T-helper 2 cell treated with Interferon-gamma antibody and Interleukin-4, amounts not matched to agents 100 ng/mL and 5 ng/mL, for 36 hours (primary cell): ENCODE results near the gene SIRT2. TPM values are rescaled to one million over a fixed set of nuclear protein-coding genes. Genes with fewer than 3 reads are reported as not detected.

ENCODE experiments used
- intact Hi-C: fragments of 100-400 bp; cut with micrococcal nuclease; formaldehyde crosslinking; loops from one replicate; pipeline ENCODE4 v1.15.1; 2023
- total RNA-seq: library from RNA; stranded (reverse); gene quantifications from 2 replicates; pipeline ENCODE4 v1.2.3, GENCODE V29; 2022

Gene SIRT2
- total RNA-seq, 1 donor from 2014 or later: 42.2 TPM

DNA sequence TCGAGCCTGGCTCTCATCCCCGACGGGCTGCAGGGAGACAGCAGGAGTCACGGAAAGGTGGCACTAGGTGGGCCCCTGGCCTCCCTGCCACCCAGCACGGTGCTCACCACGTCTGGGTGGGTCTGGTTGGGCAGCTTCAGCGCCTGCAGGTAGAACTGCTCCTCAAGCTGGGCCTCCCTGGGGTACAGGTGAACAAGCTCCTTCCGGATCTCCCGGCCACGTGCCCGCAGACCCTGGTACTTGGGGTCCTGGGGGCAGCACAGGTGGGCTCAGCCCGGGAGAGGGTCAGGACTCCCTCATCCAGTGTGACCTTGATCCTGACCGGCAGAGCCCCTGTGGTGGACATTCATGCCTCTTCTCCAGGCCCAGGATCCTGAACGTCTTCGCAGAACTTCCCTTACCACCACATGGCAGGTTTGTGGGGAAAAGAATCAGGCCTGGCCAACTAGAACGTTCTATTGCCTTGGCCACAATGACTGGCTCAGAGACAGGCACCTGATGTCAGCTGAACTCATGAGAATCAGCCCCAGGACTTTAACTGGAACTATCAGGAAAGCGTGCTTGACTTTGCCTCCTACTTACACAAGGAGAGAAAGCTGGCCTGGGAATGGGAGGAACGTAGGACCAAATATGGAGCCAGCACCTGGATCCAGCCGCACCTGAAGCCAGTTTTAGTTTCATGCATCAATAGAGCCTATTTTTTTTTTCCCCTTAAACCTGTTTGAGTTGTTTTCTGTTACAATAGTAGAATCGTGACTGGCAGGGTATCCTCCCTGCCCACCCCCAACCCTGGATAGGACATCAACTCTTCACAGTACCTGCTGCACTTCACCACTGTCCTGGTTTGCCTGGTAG lies 22.2 kb upstream of the SIRT2 start:
- intact Hi-C loops: no loop called here

DNA sequence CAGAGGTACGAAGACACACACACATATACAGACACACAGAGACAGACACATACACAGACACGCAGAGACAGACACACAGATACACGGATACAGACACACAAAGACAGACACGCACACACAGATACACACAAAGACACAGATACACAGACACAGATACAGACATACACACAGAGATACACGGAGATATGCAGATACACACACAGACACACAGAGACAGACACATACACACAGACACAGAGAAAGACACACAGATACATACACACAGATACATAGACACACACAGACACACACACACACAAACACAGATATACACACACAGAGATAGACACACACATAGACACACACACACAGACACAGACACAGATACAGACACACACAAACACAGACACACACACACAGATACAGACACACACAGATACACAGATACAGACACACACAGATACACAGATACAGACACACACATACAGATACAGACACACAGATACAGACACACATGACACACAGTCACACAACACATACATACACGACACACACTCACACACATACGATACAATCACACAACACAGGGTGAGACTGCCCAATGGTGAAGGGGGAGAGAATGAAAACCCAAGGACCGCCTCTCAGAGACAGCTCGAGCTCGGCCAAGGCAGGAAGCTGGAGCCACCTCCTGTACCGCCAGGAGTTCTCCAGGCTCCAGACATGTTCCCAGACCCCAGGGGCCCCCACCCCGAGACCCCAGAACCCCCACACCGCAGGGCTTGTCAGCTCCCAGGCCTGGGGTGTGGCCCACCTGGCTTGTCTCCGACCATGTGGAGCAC lies 21.4 kb upstream of the SIRT2 start:
- intact Hi-C loops: no loop called here

DNA sequence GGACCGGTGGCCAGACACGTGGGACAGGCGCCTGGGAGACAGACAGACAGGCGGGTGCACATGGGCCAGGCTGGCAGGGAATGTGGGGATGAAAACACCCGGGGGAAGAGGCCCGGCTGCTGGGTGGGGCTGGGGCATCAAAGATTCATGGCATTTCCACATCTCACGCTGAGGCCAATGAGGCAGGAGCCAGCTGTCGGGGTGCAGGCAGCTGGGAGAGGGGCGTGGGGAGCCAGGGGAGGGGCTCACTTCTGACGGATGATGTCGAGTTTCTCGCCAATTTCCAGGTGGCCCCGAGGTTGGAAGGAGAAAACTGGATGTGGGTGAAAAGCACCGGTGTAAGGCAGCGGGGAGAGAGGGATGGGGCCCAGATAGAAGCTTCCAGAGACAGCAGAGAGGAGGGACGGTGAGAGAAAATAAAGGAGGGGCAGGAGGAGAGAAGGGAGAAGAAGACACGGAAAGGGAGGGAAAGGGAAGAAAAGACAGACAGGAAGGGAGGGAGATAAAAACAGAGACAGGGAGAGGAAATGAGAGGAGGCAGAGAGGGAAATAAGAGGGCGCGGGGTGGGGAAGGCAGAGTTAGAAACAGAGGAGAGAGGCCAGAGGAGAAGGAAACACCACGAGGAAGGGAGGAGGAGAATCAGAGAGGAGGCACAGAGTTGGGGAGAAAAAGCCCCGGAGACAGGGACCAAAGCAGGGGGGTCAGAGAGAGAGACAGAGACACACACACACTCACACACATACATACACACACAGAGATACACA lies 20.6 kb upstream of the SIRT2 start:
- intact Hi-C loops: no loop called here

DNA sequence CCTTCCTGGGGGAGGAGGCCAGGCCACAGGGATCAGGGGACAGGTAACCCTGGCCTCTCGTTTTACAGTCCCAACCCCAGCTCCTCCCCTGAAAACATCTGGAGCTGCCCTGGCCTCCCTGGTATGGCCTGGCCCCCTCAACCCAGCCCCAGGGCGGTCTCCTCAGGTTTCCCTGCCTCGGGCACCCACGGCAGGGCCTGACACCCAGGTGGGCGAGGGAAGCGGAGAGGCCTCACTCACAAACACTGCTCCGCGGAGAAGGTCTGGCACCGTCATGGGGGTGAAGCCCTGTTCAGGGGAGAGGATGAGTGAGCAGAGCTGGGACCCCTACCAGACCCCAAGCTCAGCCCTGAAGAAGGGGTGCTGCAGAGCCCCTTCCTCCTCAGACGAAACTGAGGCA lies 19.1 kb upstream of the SIRT2 start:
- intact Hi-C loops: no loop called here

DNA sequence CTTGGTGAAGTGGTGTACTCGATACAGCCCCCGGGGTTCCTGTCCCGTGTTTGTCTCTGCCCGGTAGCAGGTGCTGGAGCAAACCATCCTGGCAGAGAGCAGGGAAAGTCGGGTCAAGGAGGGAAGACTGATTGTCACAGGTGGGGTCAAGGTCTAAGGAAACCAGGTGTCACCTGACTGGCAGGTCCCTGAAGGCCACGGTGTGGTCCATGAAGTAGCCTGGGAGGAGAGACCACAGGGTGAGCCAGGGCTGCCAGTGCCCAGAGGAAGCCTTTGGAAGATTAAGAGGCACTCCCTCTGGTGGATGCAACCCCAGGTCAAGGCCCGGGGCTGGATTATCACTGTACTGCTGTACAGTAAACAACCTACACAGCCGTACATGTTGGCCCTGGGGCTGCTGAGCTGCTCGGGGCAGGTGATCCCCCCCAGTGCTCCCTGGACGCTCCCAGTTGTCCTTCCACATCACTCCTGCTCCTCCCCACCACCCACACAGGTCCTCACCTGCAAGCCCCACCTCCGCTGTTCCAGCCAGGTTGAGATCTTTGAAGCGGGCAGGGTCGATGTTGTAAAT lies 18.6 kb upstream of the SIRT2 start:
- intact Hi-C loops: no loop called here

DNA sequence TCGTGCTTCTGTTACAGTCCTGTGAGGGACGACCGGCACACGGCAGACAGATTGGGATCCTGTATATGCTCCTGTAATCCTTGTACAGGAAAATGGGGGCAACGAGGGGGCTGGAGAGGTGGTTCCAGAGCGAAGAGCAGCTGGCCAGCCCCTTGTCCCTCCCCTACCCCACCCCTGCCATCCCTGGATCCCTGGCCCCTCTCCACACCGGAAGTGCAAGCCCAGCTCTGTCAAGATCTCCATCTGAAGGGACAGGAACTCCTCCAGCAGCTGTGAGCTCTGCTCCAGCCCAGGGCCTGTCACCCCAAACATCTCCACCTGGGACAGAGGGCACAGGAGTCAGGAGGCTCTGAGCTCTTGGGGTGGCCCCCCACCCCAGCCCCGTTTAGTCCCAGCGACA lies 18.1 kb upstream of the SIRT2 start:
- intact Hi-C loops: no loop called here

DNA sequence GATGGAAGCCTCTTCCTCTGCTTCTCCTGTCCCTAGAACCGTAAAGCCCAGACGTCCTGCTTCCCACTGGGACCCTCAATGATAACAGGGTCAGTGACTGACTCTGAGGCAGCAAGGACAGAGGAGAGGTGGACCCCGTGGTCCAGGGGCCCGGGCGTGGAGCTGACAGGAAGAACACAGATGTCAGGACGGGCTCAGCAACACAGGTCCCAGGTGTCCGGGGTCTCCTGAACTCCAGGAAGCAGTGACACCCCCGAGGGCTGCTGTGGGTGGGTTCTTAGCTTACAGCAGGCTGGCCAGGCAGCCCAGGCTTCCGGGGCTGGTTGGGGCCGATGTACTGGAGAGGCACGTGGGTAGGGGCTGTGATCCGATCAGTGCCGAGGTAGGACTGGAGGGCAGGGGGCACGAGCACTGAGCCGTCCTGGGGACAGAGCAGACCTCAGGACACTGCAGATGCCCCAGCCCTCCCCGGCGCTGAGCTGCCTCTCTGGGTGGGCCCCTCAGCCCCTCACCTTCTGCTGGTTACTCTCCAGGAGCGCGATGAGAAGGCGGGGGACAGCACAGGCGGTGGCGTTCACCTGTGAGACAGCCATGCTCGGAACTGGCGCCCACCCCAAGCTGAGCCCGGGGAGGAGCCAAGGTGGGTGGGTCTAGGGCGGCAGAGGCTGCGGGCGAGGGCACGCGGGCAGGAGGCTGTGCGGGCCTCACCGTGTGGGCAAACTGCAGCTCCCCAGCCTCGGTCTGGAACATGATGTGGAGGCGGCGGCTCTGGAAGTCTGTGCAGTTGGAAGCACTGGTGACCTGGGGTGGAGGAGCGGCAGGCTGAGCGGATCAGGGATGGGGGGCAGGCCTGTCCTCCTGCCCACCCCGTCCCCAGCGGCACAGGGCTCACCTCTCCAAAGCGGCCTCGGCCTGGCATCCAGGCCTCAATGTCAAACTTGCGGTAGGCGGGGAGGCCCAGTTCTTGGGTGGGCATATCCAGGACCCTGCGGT lies 16.2 kb upstream of the SIRT2 start:
- intact Hi-C loops: no loop called here

DNA sequence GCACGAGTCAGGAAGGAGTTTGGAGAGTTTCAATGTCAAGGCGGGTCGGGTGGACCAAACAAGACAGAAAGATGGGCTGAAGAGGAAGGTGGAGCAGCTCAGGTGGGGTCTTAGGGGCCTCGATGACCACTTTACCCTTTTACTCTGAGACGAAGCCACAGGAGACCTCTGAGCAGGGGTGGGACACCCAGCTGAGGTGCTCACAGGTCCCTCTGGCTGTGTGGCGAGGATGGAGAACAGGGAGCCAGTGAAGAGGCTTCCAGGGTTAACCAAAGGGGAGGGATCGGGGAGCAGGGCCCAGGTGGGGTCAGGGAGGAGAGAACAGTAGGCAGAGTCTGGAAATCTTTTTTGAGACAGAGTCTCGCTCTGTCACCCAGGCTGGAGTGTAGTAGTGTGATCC lies 14.5 kb upstream of the SIRT2 start:
- intact Hi-C loops: no loop called here

DNA sequence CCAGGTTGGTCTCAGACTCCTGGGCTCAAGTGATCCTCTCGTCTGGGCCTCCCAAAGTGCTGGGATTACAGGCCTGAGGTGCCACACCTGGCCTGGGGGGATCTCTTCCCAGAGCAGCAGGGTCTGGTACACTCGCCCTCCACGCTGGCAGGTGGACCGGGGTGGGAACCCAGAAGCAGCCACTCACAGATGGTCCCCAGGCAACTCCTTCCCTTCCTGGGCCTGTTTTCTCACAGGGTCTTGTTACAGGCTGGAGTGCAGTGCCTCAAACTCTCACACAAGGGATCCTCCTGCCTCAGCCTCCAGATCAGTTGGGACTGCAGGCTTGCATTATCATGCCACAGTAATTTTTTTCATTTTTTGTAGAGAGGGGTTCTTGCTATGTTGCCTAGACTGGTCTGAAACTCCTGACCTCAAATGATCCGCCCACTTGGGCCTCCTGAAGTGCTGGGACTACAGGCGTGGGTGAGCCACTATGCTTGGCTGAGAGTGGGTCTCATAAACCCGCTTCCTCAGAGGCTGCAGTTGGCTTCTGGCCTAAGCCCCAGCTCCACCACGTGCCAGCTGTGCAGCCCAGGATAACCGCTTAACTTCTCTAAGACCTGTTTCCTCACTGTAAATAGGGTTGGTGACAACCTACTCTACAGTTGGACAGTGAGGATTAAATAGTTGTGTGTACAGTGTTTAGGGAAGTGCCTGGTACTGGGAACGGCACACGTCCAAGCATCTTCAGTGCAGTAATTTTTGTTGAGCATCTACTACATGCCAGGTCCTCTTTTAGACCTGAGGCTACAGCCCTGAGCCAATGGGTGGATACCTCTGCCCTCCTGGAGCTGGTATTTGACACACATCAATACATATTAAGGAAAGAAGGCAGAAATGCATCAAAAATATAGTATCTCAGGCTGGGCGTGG lies 13.4 kb upstream of the SIRT2 start:
- intact Hi-C loops: no loop called here

DNA sequence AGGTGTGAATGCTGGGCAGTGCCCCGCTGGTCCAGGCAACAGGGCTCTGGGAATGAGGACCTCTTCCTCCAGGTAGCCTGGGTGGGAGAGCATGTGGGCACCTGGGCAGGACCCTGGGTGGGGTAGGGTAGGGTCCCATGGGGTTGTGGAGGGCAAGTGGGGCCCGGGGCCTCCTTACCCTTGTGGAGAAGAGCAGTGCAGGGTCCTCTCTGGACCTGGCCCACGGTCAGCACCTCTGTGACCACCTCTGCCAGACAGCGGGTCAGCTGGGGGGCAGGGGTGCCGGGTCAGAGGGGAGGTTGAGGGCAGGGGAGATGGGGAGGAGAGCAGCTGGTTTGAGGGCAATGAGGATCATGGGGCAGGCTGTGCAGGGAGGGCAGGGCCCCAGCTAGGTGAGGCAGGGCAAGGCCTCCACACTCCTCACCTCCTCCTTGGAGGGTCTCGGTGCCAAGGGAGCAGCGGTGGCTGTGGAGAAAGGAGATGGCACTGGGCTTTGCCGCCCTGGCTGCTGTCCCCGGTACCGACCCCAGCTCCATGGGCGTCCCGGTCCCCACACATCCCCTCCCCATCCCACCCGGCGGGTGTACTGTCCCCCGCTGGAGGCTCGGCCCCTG lies 12.1 kb upstream of the SIRT2 start:
- intact Hi-C loops: no loop called here

DNA sequence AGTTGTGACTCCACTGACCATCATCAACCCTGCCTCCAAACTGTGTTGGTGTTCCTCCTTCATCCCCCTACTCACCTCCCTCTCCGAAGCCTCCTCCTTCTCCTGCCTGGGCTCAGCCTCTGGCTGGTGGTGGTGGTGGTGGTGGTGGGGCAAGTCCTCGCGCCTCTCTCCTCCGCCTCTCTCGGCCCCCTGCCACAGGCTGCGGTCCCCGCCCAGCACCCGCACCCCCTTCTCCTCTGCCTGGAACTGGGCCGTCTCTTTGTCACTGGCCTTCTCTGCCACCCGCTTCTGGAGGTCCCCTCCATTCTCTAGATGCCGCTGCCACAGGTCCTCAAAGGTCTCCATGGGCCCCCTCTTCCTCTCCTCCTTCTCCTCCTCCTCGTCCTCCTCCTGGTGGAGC lies 11.1 kb upstream of the SIRT2 start:
- intact Hi-C loops: no loop called here

DNA sequence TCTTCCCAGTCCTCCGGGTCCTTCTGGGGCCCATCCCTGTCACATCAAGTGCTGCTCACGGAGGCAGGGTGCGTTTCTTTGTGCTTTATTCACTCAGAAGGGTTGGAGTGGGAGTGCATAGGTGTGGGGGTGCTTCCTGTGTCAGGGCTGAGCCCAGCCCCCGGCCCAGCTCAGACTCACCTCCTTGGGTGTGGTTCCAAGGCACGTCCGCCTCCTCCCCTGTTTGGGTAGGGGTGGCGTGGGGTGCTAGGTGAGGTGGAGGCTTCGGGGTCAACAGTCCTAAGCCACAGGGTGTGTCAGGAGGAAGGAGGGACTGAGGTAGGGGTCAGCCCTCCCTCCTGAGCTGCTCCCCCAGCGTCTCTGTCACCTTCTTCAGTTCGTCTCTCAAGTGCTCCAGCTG lies 9.5 kb upstream of the SIRT2 start:
- intact Hi-C loops: no loop called here

DNA sequence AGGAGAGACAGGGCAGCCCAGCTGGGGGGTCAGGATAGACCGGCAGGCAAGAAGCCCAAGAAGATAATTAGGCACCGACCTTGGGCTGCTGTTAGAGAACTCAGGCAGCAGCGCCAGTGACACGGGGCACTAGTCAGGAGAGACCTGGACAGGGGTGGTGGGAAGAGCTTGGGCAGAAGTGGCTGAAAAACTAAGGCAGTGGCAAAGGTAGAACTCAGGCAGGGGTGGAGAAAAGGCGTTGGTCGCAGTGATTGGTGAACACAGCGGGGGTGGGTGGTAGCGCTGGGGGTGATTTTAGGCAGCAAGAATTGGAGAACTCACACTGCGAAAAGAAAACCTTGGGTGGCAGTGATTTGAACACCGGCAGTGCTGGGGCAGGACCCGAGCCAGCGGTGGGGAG lies 8.3 kb upstream of the SIRT2 start:
- intact Hi-C loops: no loop called here

DNA sequence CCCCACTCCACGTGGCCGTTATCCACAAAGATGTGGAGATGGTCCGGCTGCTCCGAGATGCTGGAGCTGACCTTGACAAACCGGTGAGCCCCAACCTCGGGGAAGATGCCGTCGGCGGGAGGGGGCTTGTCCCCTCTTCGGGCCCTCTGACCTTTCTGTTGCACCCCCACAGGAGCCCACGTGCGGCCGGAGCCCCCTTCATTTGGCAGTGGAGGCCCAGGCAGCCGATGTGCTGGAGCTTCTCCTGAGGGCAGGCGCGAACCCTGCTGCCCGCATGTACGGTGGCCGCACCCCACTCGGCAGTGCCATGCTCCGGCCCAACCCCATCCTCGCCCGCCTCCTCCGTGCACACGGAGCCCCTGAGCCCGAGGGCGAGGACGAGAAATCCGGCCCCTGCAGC lies 7.8 kb upstream of the SIRT2 start:
- intact Hi-C loops: no loop called here

DNA sequence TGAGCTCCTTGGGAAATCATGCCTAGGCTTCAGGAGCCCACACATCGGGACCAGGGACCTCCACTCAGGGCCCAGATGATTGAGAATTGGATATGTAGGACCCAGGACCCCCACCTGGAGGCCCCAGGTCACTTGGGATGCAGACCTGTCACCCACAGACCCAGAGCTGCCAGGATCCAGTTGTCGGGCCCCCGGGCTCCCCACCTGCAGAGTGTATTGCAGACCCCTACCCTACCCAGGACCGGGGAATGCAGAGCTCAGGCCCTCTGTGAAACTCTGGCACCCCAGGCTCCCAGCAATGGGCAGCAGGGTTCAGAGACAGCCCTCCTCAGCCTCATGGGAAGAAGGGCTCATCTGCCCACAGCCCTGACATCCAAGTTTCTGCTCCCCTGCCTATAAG lies 6.2 kb upstream of the SIRT2 start:
- intact Hi-C loops: no loop called here

DNA sequence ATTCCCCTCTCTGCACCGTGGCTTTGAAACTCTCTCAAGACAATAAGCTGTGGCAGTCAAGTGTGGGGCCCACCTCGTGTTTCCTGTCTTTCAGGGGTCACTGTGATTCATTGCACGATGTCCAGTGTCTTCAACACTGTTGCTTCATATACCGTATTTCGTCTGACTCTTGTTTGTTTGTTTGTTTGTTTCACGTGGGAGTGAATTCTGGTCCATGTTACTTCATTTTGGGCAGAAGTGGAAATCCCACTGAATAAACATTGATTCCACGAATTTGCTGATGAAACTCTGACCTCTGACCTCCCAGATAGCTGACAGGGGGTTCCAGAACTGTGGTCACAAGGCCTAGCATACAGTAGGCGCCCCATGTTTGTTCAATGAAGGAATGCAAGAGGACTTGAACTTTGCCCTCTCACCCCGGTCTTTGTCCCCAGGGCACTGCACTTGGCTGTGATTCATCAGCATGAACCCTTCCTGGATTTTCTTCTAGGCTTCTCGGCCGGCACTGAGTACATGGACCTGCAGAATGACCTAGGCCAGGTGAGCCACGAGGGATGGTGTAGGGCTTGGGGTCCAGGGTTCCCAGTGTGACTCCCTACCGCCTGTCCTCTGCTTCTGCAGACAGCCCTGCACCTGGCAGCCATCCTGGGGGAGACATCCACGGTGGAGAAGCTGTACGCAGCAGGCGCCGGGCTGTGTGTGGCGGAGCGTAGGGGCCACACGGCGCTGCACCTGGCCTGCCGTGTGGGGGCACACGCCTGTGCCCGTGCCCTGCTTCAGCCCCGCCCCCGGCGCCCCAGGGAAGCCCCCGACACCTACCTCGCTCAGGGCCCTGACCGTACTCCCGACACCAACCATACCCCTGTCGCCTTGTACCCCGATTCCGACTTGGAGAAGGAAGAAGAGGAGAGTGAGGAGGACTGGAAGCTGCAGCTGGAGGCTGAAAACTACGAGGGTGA lies 5.4 kb upstream of the SIRT2 start:
- intact Hi-C loops: no loop called here

DNA sequence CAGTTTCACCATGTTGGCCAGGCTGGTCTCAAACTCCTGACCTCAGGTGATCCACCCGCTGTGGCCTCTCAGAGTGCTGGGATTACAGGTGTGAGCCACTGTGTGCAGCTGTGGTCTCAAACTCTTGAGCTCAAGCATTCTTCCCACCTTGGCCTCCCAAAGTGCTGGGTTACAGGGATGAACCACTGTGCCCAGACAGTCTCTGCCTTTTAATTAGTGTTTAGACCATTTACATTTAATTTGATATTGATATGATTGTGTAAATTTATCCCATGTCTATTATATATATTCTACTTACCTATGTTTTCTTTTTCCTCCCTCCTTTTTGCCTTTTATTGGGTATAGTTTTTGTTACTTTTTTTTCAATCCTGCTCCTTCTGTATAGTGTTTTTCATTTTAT lies 2.3 kb upstream of the SIRT2 start:
- intact Hi-C loops: no loop called here

DNA sequence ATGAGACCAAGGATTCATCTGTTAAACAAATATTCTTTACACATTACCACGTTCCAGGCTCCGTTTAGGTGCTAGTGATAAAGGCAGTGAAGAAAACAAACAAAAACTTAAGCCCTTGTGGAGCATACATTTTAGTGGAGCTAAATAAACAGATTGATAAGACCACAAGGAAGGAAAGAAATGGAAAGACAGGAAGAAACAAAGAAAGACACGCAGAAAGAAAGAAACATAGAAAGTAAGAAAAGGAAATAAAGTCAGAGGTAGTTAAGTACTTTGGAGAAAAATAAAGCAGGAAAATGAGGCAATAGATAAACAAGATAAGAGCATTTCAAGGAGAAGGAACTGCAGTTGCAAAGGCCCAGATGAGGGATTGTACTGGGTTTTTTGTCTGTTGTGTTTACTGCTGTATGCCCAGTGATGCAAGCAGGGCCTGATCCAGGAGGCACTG lies 1.3 kb upstream of the SIRT2 start:
- intact Hi-C loops: no loop called here
